DOHH2 (cell line): ENCODE data around the gene COPZ1.
A peak's percentile ranks its signal among the peaks of the same experiment; 100 is the strongest.

ENCODE experiments used
- H3F3A ChIP-seq: fragments of 200-600 bp; sonication (generic), shearing (Covaris generic); 2 replicates; pipeline ENCODE4 v1.6.0; 2016; ENCODE audit warnings: antibody characterized with exemption, mild to moderate bottlenecking; ENCODE audit not compliant: control insufficient read depth, insufficient read depth
- H3K27ac ChIP-seq: fragments of 200-600 bp; sonication (generic); 2 replicates; pipeline ENCODE4 v1.5.1; 2014; ENCODE audit warnings: low read depth, mild to moderate bottlenecking, low read length, moderate library complexity
- H3K27me3 ChIP-seq: fragments of 200-600 bp; sonication (generic); 2 replicates; pipeline ENCODE4 v1.6.1; 2014; ENCODE audit warnings: mild to moderate bottlenecking, low read length, mixed read lengths; ENCODE audit not compliant: control insufficient read depth
- H3K36me3 ChIP-seq: fragments of 200-600 bp; sonication (generic); 2 replicates; pipeline ENCODE4 v1.6.1; 2014; ENCODE audit warnings: mild to moderate bottlenecking, low read length, moderate library complexity, mixed read lengths; ENCODE audit not compliant: control insufficient read depth
- H3K4me1 ChIP-seq: fragments of 200-600 bp; sonication (generic); 2 replicates; pipeline ENCODE4 v1.6.1; 2014; ENCODE audit warnings: mild to moderate bottlenecking, low read length, mixed read lengths; ENCODE audit not compliant: control insufficient read depth
- H3K4me2 ChIP-seq: fragments of 200-600 bp; sonication (generic); 2 replicates; pipeline ENCODE4 v1.6.0; 2014; ENCODE audit warnings: mild to moderate bottlenecking, low read length, moderate library complexity
- H3K4me3 ChIP-seq: fragments of 200-600 bp; sonication (generic); 2 replicates; pipeline ENCODE4 v1.5.1; 2014; ENCODE audit warnings: mild to moderate bottlenecking, low read length, mixed read lengths
- H3K79me2 ChIP-seq: fragments of 200-600 bp; sonication (generic); 2 replicates; pipeline ENCODE4 v1.6.1; 2014; ENCODE audit warnings: mild to moderate bottlenecking, low read length, mixed read lengths; ENCODE audit not compliant: control insufficient read depth
- H3K9me2 ChIP-seq: fragments of 200-600 bp; sonication (generic); replicated peaks from 2 replicates; pipeline ENCODE4 v1.6.1; 2014; ENCODE audit warnings: mild to moderate bottlenecking, low read length, mixed read lengths; ENCODE audit not compliant: control insufficient read depth
- H3K9me3 ChIP-seq: fragments of 200-600 bp; sonication (generic); 2 replicates; pipeline ENCODE4 v1.6.1; 2014; ENCODE audit warnings: antibody characterized with exemption, low read length, mixed read lengths; ENCODE audit not compliant: control insufficient read depth, insufficient read depth
- H4K20me1 ChIP-seq: fragments of 200-600 bp; sonication (generic); 2 replicates; pipeline ENCODE4 v1.6.0; 2014; ENCODE audit warnings: low read depth, mild to moderate bottlenecking, antibody characterized with exemption, low read length, moderate library complexity; ENCODE audit not compliant: control insufficient read depth, insufficient read depth
- CTCF ChIP-seq: fragments of 200-600 bp; sonication (generic); IDR thresholded peaks from one replicate; pipeline ENCODE4 v1.5.1; 2014; ENCODE audit warnings: antibody characterized with exemption, mild to moderate bottlenecking, low read depth, low read length; ENCODE audit not compliant: poor library complexity, severe bottlenecking
- EZH2phosphoT487 ChIP-seq: fragments of 200-600 bp; sonication (generic); IDR thresholded peaks from 2 replicates; pipeline ENCODE4 v1.6.1; 2017; ENCODE audit warnings: borderline replicate concordance, mild to moderate bottlenecking, antibody characterized with exemption, low read length, moderate library complexity, mixed read lengths

Gene COPZ1

GRCh38 chr12:54292931-54293241 is 32.0 kb upstream of the COPZ1 start:
- no peaks in the 10 kb centered on the region for H3K9me3 ChIP-seq
- peaks cover 6% of the 10 kb centered on the region for H3K36me3 ChIP-seq
- TF ChIP-seq CTCF (no peak), EZH2phosphoT487 (no peak)
- H3K4me3 ChIP-seq, result no peak overlapping the region
- no peaks in the 10 kb centered on the region for H3K79me2 ChIP-seq
- H3K27me3 ChIP-seq, result peaks cover 2% of the 10 kb centered on the region; the same call in 1 of the 2 replicates
- no peaks in the 10 kb centered on the region for H3K9me2 ChIP-seq
- H3K4me2 ChIP-seq, result no peak overlapping the region
- H4K20me1 ChIP-seq, result no peaks in the 10 kb centered on the region
- peaks cover 20% of the 10 kb centered on the region for H3K4me1 ChIP-seq
- H3K27ac ChIP-seq, result no peak overlapping the region
- peaks cover 22% of the 10 kb centered on the region for H3F3A ChIP-seq

GRCh38 chr12:54294152-54294952 is 30.6 kb upstream of the COPZ1 start:
- peaks cover 8% of the 10 kb centered on the region for H3F3A ChIP-seq
- H3K9me3 ChIP-seq, result no peaks in the 10 kb centered on the region
- no peaks in the 10 kb centered on the region for H4K20me1 ChIP-seq
- no peak overlapping the region for H3K4me3 ChIP-seq
- peak; percentile 92 for TF ChIP-seq CTCF
- no peak for TF ChIP-seq EZH2phosphoT487
- no peak overlapping the region for H3K27ac ChIP-seq
- H3K27me3 ChIP-seq, result peaks cover 13% of the 10 kb centered on the region
- no peaks in the 10 kb centered on the region for H3K79me2 ChIP-seq
- no peaks in the 10 kb centered on the region for H3K9me2 ChIP-seq
- H3K36me3 ChIP-seq, result no peaks in the 10 kb centered on the region
- peaks cover 6% of the 10 kb centered on the region for H3K4me1 ChIP-seq
- H3K4me2 ChIP-seq, result no peak overlapping the region

GRCh38 chr12:54294953-54295566 is 29.9 kb upstream of the COPZ1 start:
- H3K79me2 ChIP-seq, result no peaks in the 10 kb centered on the region
- peaks cover 20% of the 10 kb centered on the region for H3K27me3 ChIP-seq
- no peaks in the 10 kb centered on the region for H3K4me1 ChIP-seq
- H3K36me3 ChIP-seq, result no peaks in the 10 kb centered on the region
- H3K9me3 ChIP-seq, result no peaks in the 10 kb centered on the region
- no peak overlapping the region for H3K27ac ChIP-seq
- H4K20me1 ChIP-seq, result no peaks in the 10 kb centered on the region
- TF ChIP-seq EZH2phosphoT487 (no peak), CTCF (no peak)
- no peak overlapping the region for H3K4me2 ChIP-seq
- H3K4me3 ChIP-seq, result no peak overlapping the region
- H3F3A ChIP-seq, result peaks cover under 1% of the 10 kb centered on the region
- H3K9me2 ChIP-seq, result no peaks in the 10 kb centered on the region
